Measurements from ENCODE around the gene ACTRT2. TPM values are rescaled to one million over a fixed set of nuclear protein-coding genes. Genes with fewer than 3 reads are reported as not detected.

ACTRT2 gene
- total RNA-seq, 1 experiment from 2014 or later, result not detected

- ChIA-PET POLR2A (no interaction called here), CTCF (no interaction called here)
- peaks cover 5% of the 10 kb centered on the region for H3K36me3 Mint-ChIP-seq (ENCODE audit: insufficient read depth, unreplicated experiment)
- no peaks in the 10 kb centered on the region for H3K27me3 ChIP-seq (replicated peaks; ENCODE audit: control insufficient read depth, insufficient read depth, low read length)
- no peak overlapping the region for H3K4me3 ChIP-seq (ENCODE audit: low read depth, low read length)
- no peaks in the 10 kb centered on the region for H3K36me3 ChIP-seq (ENCODE audit: control insufficient read depth, insufficient read depth, low read length)
- peaks cover 9% of the 10 kb centered on the region for H3K9me3 Mint-ChIP-seq (ENCODE audit: unreplicated experiment)
- no peak overlapping the region for H3K4me3 Mint-ChIP-seq (ENCODE audit: unreplicated experiment)
- intact Hi-C loops (cut with micrococcal nuclease; ENCODE audit: unreplicated experiment), result no loop called here
- DNase-seq, result no peak
- H3K27me3 Mint-ChIP-seq (ENCODE audit: insufficient read depth, unreplicated experiment), result peaks cover 3% of the 10 kb centered on the region
- H3K4me1 Mint-ChIP-seq (ENCODE audit: low read depth, unreplicated experiment), result no peaks in the 10 kb centered on the region
- peaks cover 5% of the 10 kb centered on the region; the same call in 1 of the 2 replicates for H3K9me3 ChIP-seq
- no peaks in the 10 kb centered on the region for H3K4me1 ChIP-seq
- BruUV-seq (replicated peaks), result no TSS peak
- TF ChIP-seq CTCF (IDR thresholded peaks at IDR 0.05; ENCODE audit: insufficient read depth in 1 of 2, low read depth in 1 of 2, low read length in 1 of 2, severe bottlenecking in 1 of 2, unreplicated experiment in 1 of 2), result no peak
- no peak overlapping the region for H3K27ac Mint-ChIP-seq (ENCODE audit: unreplicated experiment)
These were observed 15.5 kb upstream of the ACTRT2 start for GRCh38 chr1:3005771-3006170.

GRCh38 chr1:3007298-3008147 is 13.7 kb upstream of the ACTRT2 start:
- H3K4me1 ChIP-seq, result no peaks in the 10 kb centered on the region
- no peaks in the 10 kb centered on the region for H3K27me3 ChIP-seq (replicated peaks; ENCODE audit: control insufficient read depth, insufficient read depth, low read length)
- intact Hi-C loops (cut with micrococcal nuclease; ENCODE audit: unreplicated experiment), result no loop called here
- DNase-seq, result no peak
- no peaks in the 10 kb centered on the region for H3K36me3 ChIP-seq (ENCODE audit: control insufficient read depth, insufficient read depth, low read length)
- Mint-ChIP-seq H3K27me3 (ENCODE audit: insufficient read depth, unreplicated experiment) (peaks cover 3% of the 10 kb centered on the region), H3K9me3 (ENCODE audit: unreplicated experiment) (peaks cover 9% of the 10 kb centered on the region), H3K27ac (ENCODE audit: unreplicated experiment) (no peak overlapping the region), H3K4me1 (ENCODE audit: low read depth, unreplicated experiment) (no peaks in the 10 kb centered on the region), H3K4me3 (ENCODE audit: unreplicated experiment) (no peak overlapping the region), H3K36me3 (ENCODE audit: insufficient read depth, unreplicated experiment) (peaks cover 5% of the 10 kb centered on the region)
- POLR2A ChIA-PET, result no interaction called here
- no peak for TF ChIP-seq CTCF (IDR thresholded peaks at IDR 0.05; ENCODE audit: insufficient read depth in 1 of 2, low read depth in 1 of 2, low read length in 1 of 2, severe bottlenecking in 1 of 2, unreplicated experiment in 1 of 2)
- H3K4me3 ChIP-seq (ENCODE audit: low read depth, low read length), result no peak overlapping the region
- CTCF ChIA-PET, result no interaction called here
- no TSS peak for BruUV-seq (replicated peaks)
- H3K9me3 ChIP-seq, result peaks cover 5% of the 10 kb centered on the region; the same call in 1 of the 2 replicates

- Histone ChIP-seq H3K4me3 (ENCODE audit: low read depth, low read length) (no peak overlapping the region), H3K4me1 (no peaks in the 10 kb centered on the region), H3K36me3 (ENCODE audit: control insufficient read depth, insufficient read depth, low read length) (no peaks in the 10 kb centered on the region), H3K27me3 (replicated peaks; ENCODE audit: control insufficient read depth, insufficient read depth, low read length) (no peaks in the 10 kb centered on the region), H3K9me3 (peaks cover 5% of the 10 kb centered on the region; the same call in 1 of the 2 replicates)
- peaks cover 6% of the 10 kb centered on the region for H3K27me3 Mint-ChIP-seq (ENCODE audit: insufficient read depth, unreplicated experiment)
- DNase-seq, result no peak
- no peaks in the 10 kb centered on the region for H3K4me1 Mint-ChIP-seq (ENCODE audit: low read depth, unreplicated experiment)
- BruUV-seq (replicated peaks), result no TSS peak
- no peak for TF ChIP-seq CTCF (IDR thresholded peaks at IDR 0.05; ENCODE audit: insufficient read depth in 1 of 2, low read depth in 1 of 2, low read length in 1 of 2, severe bottlenecking in 1 of 2, unreplicated experiment in 1 of 2)
- no peak overlapping the region for H3K4me3 Mint-ChIP-seq (ENCODE audit: unreplicated experiment)
- ChIA-PET POLR2A (no interaction called here), CTCF (no interaction called here)
- H3K27ac Mint-ChIP-seq (ENCODE audit: unreplicated experiment), result no peak overlapping the region
- peaks cover 5% of the 10 kb centered on the region for H3K36me3 Mint-ChIP-seq (ENCODE audit: insufficient read depth, unreplicated experiment)
- intact Hi-C loops (cut with micrococcal nuclease; ENCODE audit: unreplicated experiment), result no loop called here
- peaks cover 9% of the 10 kb centered on the region for H3K9me3 Mint-ChIP-seq (ENCODE audit: unreplicated experiment)
These were observed 12.2 kb upstream of the ACTRT2 start for GRCh38 chr1:3009021-3009420.
